Astrocyte (in vitro differentiated cells and primary cell): Measurements from ENCODE around the gene HEATR3. TPM values are rescaled to one million over a fixed set of nuclear protein-coding genes. Genes with fewer than 3 reads are reported as not detected.

Experiments used
- DNase-seq: peaks from one replicate; pipeline ENCODE4 v3.0.0-alpha.2; 2010; ENCODE audit warnings: low read depth
- FAIRE-seq: peaks from 2 replicates; lab custom pipeline; 2011; peaks lifted over from hg19 to GRCh38; lab: Jason Lieb, UNC
- H2AFZ ChIP-seq: 2 replicates; pipeline ENCODE4 v1.6.0; 2012; ENCODE audit warnings: low read depth, low read length, inconsistent platforms
- H3K27ac ChIP-seq: 2 replicates; pipeline ENCODE4 v1.5.1; 2011; ENCODE audit warnings: low read depth, low read length, inconsistent platforms
- H3K27me3 ChIP-seq: 2 replicates; pipeline ENCODE4 v1.6.0; 2011; ENCODE audit warnings: low read length, inconsistent platforms; ENCODE audit not compliant: insufficient read depth
- H3K36me3 ChIP-seq: 2 replicates; pipeline ENCODE4 v1.5.1; 2011; ENCODE audit warnings: low read length, inconsistent platforms; ENCODE audit not compliant: insufficient read depth
- H3K4me1 ChIP-seq: 2 replicates; pipeline ENCODE4 v1.5.1; 2011; ENCODE audit warnings: low read length, inconsistent platforms; ENCODE audit not compliant: insufficient read depth
- H3K4me2 ChIP-seq: 2 replicates; pipeline ENCODE4 v1.6.0; 2012; ENCODE audit warnings: low read length, inconsistent platforms
- H3K4me3 ChIP-seq: 2 replicates; pipeline ENCODE4 v1.5.1; 2011; ENCODE audit warnings: low read depth, mild to moderate bottlenecking, low read length, inconsistent platforms; ENCODE audit not compliant: insufficient read depth
- H3K79me2 ChIP-seq: 2 replicates; pipeline ENCODE4 v1.6.0; 2012; ENCODE audit warnings: mild to moderate bottlenecking, low read length, inconsistent platforms; ENCODE audit not compliant: insufficient read depth
- H3K9ac ChIP-seq: 2 replicates; pipeline ENCODE4 v1.6.0; 2012; ENCODE audit warnings: mild to moderate bottlenecking, low read length, inconsistent platforms
- H3K9me3 ChIP-seq: 2 replicates; pipeline ENCODE4 v1.5.1; 2012; ENCODE audit warnings: low read depth, mild to moderate bottlenecking, low read length, inconsistent platforms; ENCODE audit not compliant: insufficient read depth
- H4K20me1 ChIP-seq: 2 replicates; pipeline ENCODE4 v1.6.0; 2012; ENCODE audit warnings: low read length, inconsistent platforms; ENCODE audit not compliant: insufficient read depth
- H3K27ac Mint-ChIP-seq: one replicate; pipeline ENCODE4 v1.8.0; 2021; ENCODE audit warnings: mild to moderate bottlenecking, mixed read lengths; ENCODE audit not compliant: unreplicated experiment
- H3K27me3 Mint-ChIP-seq: one replicate; pipeline ENCODE4 v1.8.0; 2021; ENCODE audit warnings: low read depth, mixed read lengths; ENCODE audit not compliant: unreplicated experiment
- H3K36me3 Mint-ChIP-seq: one replicate; pipeline ENCODE4 v1.8.0; 2021; ENCODE audit warnings: low read depth, mixed read lengths; ENCODE audit not compliant: unreplicated experiment
- H3K4me1 Mint-ChIP-seq: one replicate; pipeline ENCODE4 v1.8.0; 2021; ENCODE audit warnings: low read depth, mixed read lengths; ENCODE audit not compliant: unreplicated experiment
- H3K4me3 Mint-ChIP-seq: one replicate; pipeline ENCODE4 v1.8.0; 2021; ENCODE audit warnings: mild to moderate bottlenecking, moderate library complexity, mixed read lengths; ENCODE audit not compliant: unreplicated experiment
- H3K9me3 Mint-ChIP-seq: one replicate; pipeline ENCODE4 v1.8.0; 2021; ENCODE audit warnings: mild to moderate bottlenecking, mixed read lengths; ENCODE audit not compliant: unreplicated experiment
- EZH2 ChIP-seq: IDR thresholded peaks from 2 replicates; pipeline ENCODE4 v1.6.1; 2012; ENCODE audit warnings: mild to moderate bottlenecking, low read length, inconsistent platforms; ENCODE audit not compliant: insufficient read depth
- total RNA-seq: library from RNA; stranded (reverse); gene quantifications from 2 replicates; pipeline ENCODE4 v1.2.1, GENCODE V29; 2021
- TF ChIP-seq, protein P1 (sequence below): IDR thresholded peaks from 2 replicates; pipeline ENCODE4 v1.5.1; 2011; ENCODE audit warnings: low read depth, mild to moderate bottlenecking, inconsistent platforms, low read length, moderate library complexity; ENCODE audit not compliant: insufficient read depth

Gene HEATR3
- total RNA-seq, 1 donor from 2014 or later = 26.8 TPM

DNA sequence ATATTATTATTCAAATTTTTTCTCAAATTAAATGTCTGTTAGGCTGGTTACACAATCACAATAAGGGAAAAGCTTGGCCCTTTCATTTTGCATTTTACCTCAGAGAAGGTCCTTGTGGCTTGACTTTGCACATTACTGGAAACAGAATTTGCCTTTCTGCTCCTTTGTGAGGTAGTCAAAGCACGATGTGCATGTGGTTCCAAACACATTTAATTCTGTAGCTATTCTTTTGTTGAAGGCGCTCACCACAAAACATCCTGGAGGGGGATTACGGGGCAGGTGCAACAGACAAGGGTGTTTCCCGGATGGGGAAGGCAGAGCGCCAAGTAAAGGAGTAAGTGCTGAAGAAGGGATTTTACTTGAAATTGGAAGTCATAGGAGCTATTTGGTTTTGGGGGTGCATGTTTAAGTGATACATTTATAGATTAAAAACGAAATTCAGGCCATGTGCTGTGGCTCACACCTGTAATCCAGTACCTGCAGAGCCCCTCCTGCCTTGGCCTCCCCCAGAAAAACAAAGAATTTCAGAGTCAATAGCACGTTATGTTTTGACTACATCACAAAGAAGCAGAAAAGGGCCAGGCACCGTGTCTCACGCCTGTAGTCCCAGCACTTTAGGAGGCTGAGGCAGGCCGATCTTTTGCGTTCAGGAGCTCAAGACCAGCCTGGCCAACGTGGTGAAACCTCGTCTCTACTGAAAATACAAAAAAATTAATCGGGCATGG, 56.1 kb downstream of the HEATR3 start:
- Histone ChIP-seq H3K27ac (no peak overlapping the region), H3K9me3 (no peaks in the 10 kb centered on the region), H3K9ac (no peak overlapping the region), H3K79me2 (no peaks in the 10 kb centered on the region), H4K20me1 (no peaks in the 10 kb centered on the region), H3K27me3 (peaks cover 3% of the 10 kb centered on the region), H3K4me1 (no peaks in the 10 kb centered on the region), H3K4me3 (no peak overlapping the region), H2AFZ (no peak overlapping the region), H3K36me3 (no peaks in the 10 kb centered on the region), H3K4me2 (no peak overlapping the region)
- H3K4me3 Mint-ChIP-seq = no peak overlapping the region
- H3K27ac Mint-ChIP-seq = no peak overlapping the region
- TF ChIP-seq EZH2 = no peak
- TF ChIP-seq, protein P1, sequence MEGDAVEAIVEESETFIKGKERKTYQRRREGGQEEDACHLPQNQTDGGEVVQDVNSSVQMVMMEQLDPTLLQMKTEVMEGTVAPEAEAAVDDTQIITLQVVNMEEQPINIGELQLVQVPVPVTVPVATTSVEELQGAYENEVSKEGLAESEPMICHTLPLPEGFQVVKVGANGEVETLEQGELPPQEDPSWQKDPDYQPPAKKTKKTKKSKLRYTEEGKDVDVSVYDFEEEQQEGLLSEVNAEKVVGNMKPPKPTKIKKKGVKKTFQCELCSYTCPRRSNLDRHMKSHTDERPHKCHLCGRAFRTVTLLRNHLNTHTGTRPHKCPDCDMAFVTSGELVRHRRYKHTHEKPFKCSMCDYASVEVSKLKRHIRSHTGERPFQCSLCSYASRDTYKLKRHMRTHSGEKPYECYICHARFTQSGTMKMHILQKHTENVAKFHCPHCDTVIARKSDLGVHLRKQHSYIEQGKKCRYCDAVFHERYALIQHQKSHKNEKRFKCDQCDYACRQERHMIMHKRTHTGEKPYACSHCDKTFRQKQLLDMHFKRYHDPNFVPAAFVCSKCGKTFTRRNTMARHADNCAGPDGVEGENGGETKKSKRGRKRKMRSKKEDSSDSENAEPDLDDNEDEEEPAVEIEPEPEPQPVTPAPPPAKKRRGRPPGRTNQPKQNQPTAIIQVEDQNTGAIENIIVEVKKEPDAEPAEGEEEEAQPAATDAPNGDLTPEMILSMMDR = no peak
- H3K27me3 Mint-ChIP-seq = peaks cover 6% of the 10 kb centered on the region
- DNase-seq (no peak), FAIRE-seq (no peak)
- peaks cover 3% of the 10 kb centered on the region for H3K36me3 Mint-ChIP-seq
- no peaks in the 10 kb centered on the region for H3K4me1 Mint-ChIP-seq
- H3K9me3 Mint-ChIP-seq = peaks cover 9% of the 10 kb centered on the region

DNA sequence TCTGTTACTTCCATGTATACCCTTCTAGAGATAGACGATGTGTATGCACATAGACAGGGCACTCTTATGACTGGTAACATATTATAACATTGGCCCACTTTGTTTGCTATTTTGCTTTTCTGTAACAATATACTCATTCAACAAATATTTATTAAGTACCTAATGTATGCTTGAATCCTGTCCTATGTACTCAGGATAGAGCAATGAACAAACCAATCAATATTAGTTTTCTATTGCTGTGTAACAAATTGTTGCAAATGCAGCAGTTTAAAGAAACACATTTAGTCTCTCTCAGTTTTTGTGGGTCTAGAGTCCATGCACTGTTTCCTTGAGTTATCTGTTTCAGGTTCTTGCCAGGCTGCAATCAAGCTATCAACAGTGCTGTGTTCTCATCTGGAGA, 57.6 kb downstream of the HEATR3 start:
- Histone ChIP-seq H3K27me3 (peaks cover 3% of the 10 kb centered on the region), H3K4me3 (no peak overlapping the region), H4K20me1 (no peaks in the 10 kb centered on the region), H3K79me2 (no peaks in the 10 kb centered on the region), H3K27ac (no peak overlapping the region), H3K4me2 (no peak overlapping the region), H3K9ac (no peak overlapping the region), H2AFZ (no peak overlapping the region), H3K9me3 (no peaks in the 10 kb centered on the region), H3K4me1 (no peaks in the 10 kb centered on the region), H3K36me3 (no peaks in the 10 kb centered on the region)
- no peak for FAIRE-seq
- Mint-ChIP-seq H3K4me1 (no peaks in the 10 kb centered on the region), H3K9me3 (peaks cover 9% of the 10 kb centered on the region), H3K36me3 (peaks cover 3% of the 10 kb centered on the region), H3K4me3 (no peak overlapping the region), H3K27ac (no peak overlapping the region), H3K27me3 (peaks cover 6% of the 10 kb centered on the region)
- DNase-seq = no peak
- TF ChIP-seq, protein P1 = no peak
- no peak for TF ChIP-seq EZH2

DNA sequence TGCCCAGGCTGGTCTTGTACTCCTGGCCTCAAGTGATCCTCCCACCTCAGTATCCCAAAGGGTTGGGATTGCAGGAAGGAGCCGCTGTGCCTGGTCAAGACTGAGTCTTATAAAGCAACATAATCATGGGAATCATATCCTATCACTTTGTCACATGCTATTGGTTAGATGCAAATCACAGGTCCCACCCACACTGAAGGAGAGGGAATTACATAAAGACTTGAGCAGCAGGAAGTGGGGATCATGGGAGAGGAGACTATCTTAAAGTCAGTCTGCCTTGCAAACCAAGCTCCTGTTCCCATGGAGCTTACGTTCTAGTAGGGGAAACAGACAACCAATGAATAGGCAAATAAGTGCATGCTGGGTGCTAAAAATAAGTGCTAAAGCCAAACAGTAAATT, 59.0 kb downstream of the HEATR3 start:
- H3K4me2 ChIP-seq = no peak overlapping the region
- Mint-ChIP-seq H3K27ac (no peak overlapping the region), H3K27me3 (peaks cover 6% of the 10 kb centered on the region), H3K36me3 (peaks cover 3% of the 10 kb centered on the region), H3K4me1 (no peaks in the 10 kb centered on the region), H3K4me3 (no peak overlapping the region), H3K9me3 (peaks cover 9% of the 10 kb centered on the region)
- no peak for TF ChIP-seq EZH2
- TF ChIP-seq, protein P1 = no peak
- H2AFZ ChIP-seq = no peak overlapping the region
- no peaks in the 10 kb centered on the region for H3K79me2 ChIP-seq
- H4K20me1 ChIP-seq = no peaks in the 10 kb centered on the region
- peaks cover 3% of the 10 kb centered on the region for H3K27me3 ChIP-seq
- H3K4me3 ChIP-seq = no peak overlapping the region
- no peaks in the 10 kb centered on the region for H3K36me3 ChIP-seq
- H3K9me3 ChIP-seq = no peaks in the 10 kb centered on the region
- DNase-seq (no peak), FAIRE-seq (no peak)
- H3K9ac ChIP-seq = no peak overlapping the region
- H3K4me1 ChIP-seq = no peaks in the 10 kb centered on the region
- H3K27ac ChIP-seq = no peak overlapping the region
